A204.1 (cell line): ENCODE results near the gene SGSM2.
A peak's percentile ranks its signal among the peaks of the same experiment; 100 is the strongest.

Experiments
- FAIRE-seq: peaks from 2 replicates; lab custom pipeline; 2012; peaks lifted over from hg19 to GRCh38; lab: Jason Lieb, UNC

Gene SGSM2

GRCh38 chr17:2399572-2400473 is 62.5 kb downstream of the SGSM2 start:
- no peak for FAIRE-seq

GRCh38 chr17:2400474-2400866 is 63.2 kb downstream of the SGSM2 start:
- no peak for FAIRE-seq

GRCh38 chr17:2400877-2401425 is 63.6 kb downstream of the SGSM2 start, which contains the start of gene MNT:
Gene MNT (minus strand): TSS chr17:2401060. CDS start chr17:2400712, 348 bp downstream.
- FAIRE-seq, result no peak

- FAIRE-seq, result peak; percentile 95
Measured at GRCh38 chr17:2401426-2402221, 64.3 kb downstream of the SGSM2 start.

- no peak for FAIRE-seq
Measured at GRCh38 chr17:2402544-2402943, 65.2 kb downstream of the SGSM2 start.

GRCh38 chr17:2403044-2403443 is 65.7 kb downstream of the SGSM2 start:
- no peak for FAIRE-seq

GRCh38 chr17:2405247-2405926 is 68.1 kb downstream of the SGSM2 start:
- FAIRE-seq, result no peak

GRCh38 chr17:2406271-2406902 is 69.1 kb downstream of the SGSM2 start:
- FAIRE-seq, result no peak

GRCh38 chr17:2406903-2407790 is 69.8 kb downstream of the SGSM2 start:
- no peak for FAIRE-seq

GRCh38 chr17:2410951-2411350 is 73.7 kb downstream of the SGSM2 start:
- FAIRE-seq, result no peak

- FAIRE-seq, result no peak
Measured at GRCh38 chr17:2412561-2413021, 75.3 kb downstream of the SGSM2 start.

- no peak for FAIRE-seq
Measured at GRCh38 chr17:2414446-2415064, 77.3 kb downstream of the SGSM2 start.

GRCh38 chr17:2415081-2415480 is 77.8 kb downstream of the SGSM2 start:
- no peak for FAIRE-seq

GRCh38 chr17:2416010-2416734 is 78.9 kb downstream of the SGSM2 start:
- FAIRE-seq, result peak; percentile 97

- FAIRE-seq, result no peak
Measured at GRCh38 chr17:2418572-2418971, 81.3 kb downstream of the SGSM2 start.

GRCh38 chr17:2419486-2419885 is 82.2 kb downstream of the SGSM2 start:
- FAIRE-seq, result no peak

GRCh38 chr17:2420176-2420575 is 82.9 kb downstream of the SGSM2 start:
- no peak for FAIRE-seq

GRCh38 chr17:2421315-2422147 is 84.2 kb downstream of the SGSM2 start:
- no peak for FAIRE-seq

GRCh38 chr17:2423271-2423670 is 86.0 kb downstream of the SGSM2 start:
- no peak for FAIRE-seq
